Right atrium auricular region (tissue), 2 donors: ENCODE results near the gene KLK4. TPM values are rescaled to one million over a fixed set of nuclear protein-coding genes. Genes with fewer than 3 reads are reported as not detected.

Experiments
- DNase-seq: peaks from one replicate; pipeline ENCODE4 v3.0.0-alpha.2; 2019; ENCODE audit warnings: low spot score
- H3K27ac ChIP-seq, 2 donors: fragments of 200-600 bp; sonication (generic); 1 replicate in 1 of 2; 2 replicates in 1 of 2; pipeline ENCODE4 v1.5.1; 2016 to 2019
- H3K27me3 ChIP-seq, 2 donors: fragments of 200-600 bp; sonication (generic); one replicate each; pipeline versions ENCODE4 v1.5.1 to v1.6.0; 2017 to 2019
- H3K36me3 ChIP-seq: fragments of 200-600 bp; sonication (generic); one replicate; pipeline ENCODE4 v1.5.1; 2016
- H3K4me1 ChIP-seq, 2 donors: fragments of 200-600 bp; sonication (generic); one replicate each; pipeline versions ENCODE4 v1.5.1 to v1.6.0; 2017 to 2019
- H3K4me3 ChIP-seq, 2 donors: fragments of 200-600 bp; sonication (generic); 1 replicate in 1 of 2; 2 replicates in 1 of 2; pipeline ENCODE4 v1.5.1; 2017 to 2019; ENCODE audit warnings: mild to moderate bottlenecking in 1 of 2, moderate library complexity in 1 of 2
- H3K9me3 ChIP-seq, 2 donors: fragments of 200-600 bp; sonication (generic); one replicate each; pipeline ENCODE4 v1.5.1; 2019
- CTCF ChIP-seq, 2 donors: fragments of 200-600 bp; sonication (generic); IDR thresholded peaks; one replicate each; pipeline ENCODE4 v1.5.1; 2019; ENCODE audit warnings: antibody characterized with exemption in 2 of 2
- total RNA-seq, 2 donors: library from RNA; depleted of rRNA; stranded (reverse); fragments of >200 nt; gene quantifications; one replicate each; pipeline ENCODE4 v1.1.0, GENCODE V29; 2016

The KLK4 gene
- total RNA-seq, 2 donors from 2014 or later = not detected

DNA sequence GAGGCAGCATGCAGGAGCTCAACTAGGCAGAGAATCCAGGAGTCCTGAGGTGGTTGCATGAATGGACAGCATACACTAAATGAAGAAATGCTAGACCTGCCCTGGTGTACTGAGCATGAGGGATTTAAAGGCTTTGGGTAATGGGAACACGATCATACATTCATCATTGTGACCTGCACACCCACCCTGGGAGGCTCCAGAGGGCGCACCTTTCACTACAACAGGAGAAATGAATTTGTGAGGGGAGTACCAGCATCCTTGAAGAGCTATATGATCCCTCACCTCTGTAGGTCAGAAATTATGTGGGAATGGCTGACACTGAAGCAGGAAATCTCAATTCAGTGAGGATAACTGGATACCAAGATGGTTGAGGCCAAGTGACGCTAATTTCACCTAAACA, 29.0 kb downstream of the KLK4 start:
- H3K36me3 ChIP-seq = no peaks in the 10 kb centered on the region
- H3K27me3 ChIP-seq = no peaks in the 10 kb centered on the region
- H3K4me1 ChIP-seq = no peaks in the 10 kb centered on the region
- H3K9me3 ChIP-seq = no peaks in the 10 kb centered on the region
- no peak overlapping the region for H3K27ac ChIP-seq
- no peak for DNase-seq
- H3K4me3 ChIP-seq = no peak overlapping the region
- no peak for TF ChIP-seq CTCF (IDR thresholded peaks at IDR 0.05)

GRCh38 chr19:50880241-50880640, 31.0 kb downstream of the KLK4 start:
- no peak for DNase-seq
- Histone ChIP-seq H3K27ac (no peak overlapping the region), H3K27me3 (no peaks in the 10 kb centered on the region), H3K9me3 (no peaks in the 10 kb centered on the region), H3K4me3 (no peak overlapping the region), H3K36me3 (no peaks in the 10 kb centered on the region), H3K4me1 (no peaks in the 10 kb centered on the region)
- TF ChIP-seq CTCF (IDR thresholded peaks at IDR 0.05) = no peak

GRCh38 chr19:50878851-50879250, 32.3 kb downstream of the KLK4 start:
- Histone ChIP-seq H3K36me3 (no peaks in the 10 kb centered on the region), H3K4me3 (no peak overlapping the region), H3K4me1 (no peaks in the 10 kb centered on the region), H3K27me3 (no peaks in the 10 kb centered on the region), H3K9me3 (no peaks in the 10 kb centered on the region), H3K27ac (no peak overlapping the region)
- TF ChIP-seq CTCF (IDR thresholded peaks at IDR 0.05) = no peak
- DNase-seq = no peak

GRCh38 chr19:50877338-50877737, 33.9 kb downstream of the KLK4 start:
- Histone ChIP-seq H3K4me3 (no peak overlapping the region), H3K36me3 (no peaks in the 10 kb centered on the region), H3K4me1 (no peaks in the 10 kb centered on the region), H3K27me3 (no peaks in the 10 kb centered on the region), H3K9me3 (no peaks in the 10 kb centered on the region), H3K27ac (no peak overlapping the region)
- no peak for TF ChIP-seq CTCF (IDR thresholded peaks at IDR 0.05)
- DNase-seq = no peak

- Histone ChIP-seq H3K36me3 (no peaks in the 10 kb centered on the region), H3K9me3 (no peaks in the 10 kb centered on the region), H3K27ac (no peak overlapping the region), H3K4me1 (no peaks in the 10 kb centered on the region), H3K27me3 (no peaks in the 10 kb centered on the region), H3K4me3 (no peak overlapping the region)
- no peak for DNase-seq
- no peak for TF ChIP-seq CTCF (IDR thresholded peaks at IDR 0.05)
Observed at GRCh38 chr19:50876456-50876855, 34.7 kb downstream of the KLK4 start.

- no peak for TF ChIP-seq CTCF (IDR thresholded peaks at IDR 0.05)
- Histone ChIP-seq H3K4me3 (no peak overlapping the region), H3K27ac (no peak overlapping the region), H3K9me3 (no peaks in the 10 kb centered on the region), H3K36me3 (no peaks in the 10 kb centered on the region), H3K27me3 (no peaks in the 10 kb centered on the region), H3K4me1 (no peaks in the 10 kb centered on the region)
- DNase-seq = no peak
Observed at GRCh38 chr19:50875795-50876422, 35.3 kb downstream of the KLK4 start.
